Effector CD8-positive, alpha-beta T cell (primary cell): ENCODE results near the gene SENP8.
"Not testable (repeated sequence)": the region's sequence is repeated elsewhere in the genome, so short reads cannot be mapped to it uniquely, and the experiment has no call there.

ENCODE experiments used
- DNase-seq: peaks from one replicate; lab custom pipeline; 2025; lab: John Stamatoyannopoulos, UW
- total RNA-seq, 4 experiments: gene quantifications; one replicate each; lab custom pipeline; 2026; lab: John Stamatoyannopoulos, UW

SENP8 gene
- 0.44 to 2.2 (median 1.6) reads per million in 4 experiments for total RNA-seq

DNA sequence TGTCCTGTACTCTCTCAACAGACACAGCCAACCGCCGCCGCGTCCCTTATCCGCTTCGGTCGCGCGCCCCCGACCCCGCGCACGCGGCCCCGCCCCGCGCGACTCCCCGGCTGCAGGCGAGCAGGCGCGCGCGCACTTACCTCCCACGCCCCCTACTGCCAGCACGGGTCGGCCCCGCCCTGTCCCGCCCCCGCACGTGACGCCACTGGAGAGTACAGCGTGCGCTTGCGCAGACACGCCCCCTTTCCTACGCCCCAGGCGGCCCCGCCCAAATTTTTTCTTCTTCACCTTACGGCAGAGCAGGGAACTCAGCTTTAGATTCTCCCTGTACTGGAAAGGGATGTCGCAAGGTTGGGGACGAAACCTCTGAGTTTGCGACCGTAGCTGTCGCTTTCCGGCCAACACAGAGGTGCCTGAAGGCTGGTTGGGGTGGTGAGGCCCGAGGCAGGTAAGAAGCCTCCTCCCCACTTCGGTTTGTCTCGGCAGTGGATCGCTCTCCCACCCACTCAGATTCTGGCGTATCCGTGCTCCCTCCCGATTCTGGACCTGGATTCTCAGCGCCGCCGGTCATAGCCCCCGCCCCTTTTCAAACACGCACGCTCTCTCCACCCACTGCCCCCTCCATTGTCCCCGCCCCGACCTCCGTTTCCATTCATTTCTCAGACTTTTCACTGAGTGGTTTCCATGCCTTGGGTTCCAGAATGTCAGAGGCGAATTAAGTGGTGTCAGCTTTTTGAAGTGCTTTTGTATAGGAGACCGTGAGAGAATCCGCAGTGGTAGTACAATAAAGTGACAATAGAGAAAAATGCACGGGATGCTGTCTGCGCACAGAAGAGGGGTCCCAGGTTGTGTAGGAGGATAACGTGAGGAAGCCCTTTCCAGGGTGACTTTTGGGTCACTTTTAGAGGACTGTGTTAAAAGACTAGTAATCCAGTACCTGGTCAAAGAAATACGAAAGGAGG, at the start of gene SENP8, which contains the start of gene MYO9A:
Gene SENP8 (plus strand): TSS at position 387 of the 962 bp plus-strand sequence. CDS start 21,221 bp downstream, outside the sequence.
Gene MYO9A (minus strand): TSS at position 134 of the 962 bp plus-strand sequence. CDS start 71,587 bp downstream, outside the sequence.
- peak; percentile 98 for DNase-seq

DNA sequence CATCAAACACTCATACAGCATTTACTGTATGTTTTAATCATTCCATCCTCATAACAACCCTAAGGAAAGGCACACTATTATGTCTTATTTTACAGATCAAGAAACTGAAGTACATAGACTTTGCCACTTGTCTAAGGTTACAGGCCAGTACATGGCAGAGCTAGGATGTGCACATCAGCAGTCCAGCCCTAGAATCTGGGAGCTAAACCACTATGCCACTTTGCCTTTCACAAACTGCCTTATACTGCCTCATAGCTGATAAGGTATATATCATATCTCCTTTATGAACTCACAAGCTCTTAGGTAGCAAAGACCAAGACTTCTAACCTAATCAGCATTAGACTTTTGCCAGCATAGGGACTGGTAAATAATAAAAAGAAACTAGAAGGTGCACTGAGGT, 49.3 kb upstream of the SENP8 start:
- DNase-seq, result no peak

DNA sequence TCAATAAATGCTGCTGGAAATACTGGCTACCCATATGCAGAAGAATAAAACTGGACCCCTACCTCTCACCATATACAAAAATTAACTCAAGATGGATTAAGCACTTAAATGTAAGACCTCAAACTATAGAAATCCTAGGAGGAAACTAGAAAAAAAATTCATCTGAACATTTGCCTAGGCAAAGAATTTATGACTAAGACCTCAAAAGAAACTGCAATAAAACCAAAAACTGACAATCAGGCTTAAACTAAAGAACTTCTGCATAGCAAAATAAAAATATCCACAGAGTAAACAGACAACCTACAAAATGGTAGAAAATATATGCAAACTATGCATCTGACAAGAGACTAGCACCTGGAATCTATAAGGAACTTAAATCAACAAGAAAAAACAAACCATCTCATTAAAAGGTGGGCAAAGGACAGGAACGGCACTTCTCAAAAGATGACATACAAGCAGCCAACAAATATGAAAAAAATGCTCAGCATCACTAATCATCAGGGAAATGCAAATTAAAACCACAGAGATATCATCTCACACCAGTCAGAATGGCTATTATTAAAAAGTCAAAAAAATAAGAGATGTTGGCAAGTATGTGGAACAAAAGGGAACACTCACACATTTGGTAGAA, 47.3 kb upstream of the SENP8 start:
- no peak for DNase-seq

DNA sequence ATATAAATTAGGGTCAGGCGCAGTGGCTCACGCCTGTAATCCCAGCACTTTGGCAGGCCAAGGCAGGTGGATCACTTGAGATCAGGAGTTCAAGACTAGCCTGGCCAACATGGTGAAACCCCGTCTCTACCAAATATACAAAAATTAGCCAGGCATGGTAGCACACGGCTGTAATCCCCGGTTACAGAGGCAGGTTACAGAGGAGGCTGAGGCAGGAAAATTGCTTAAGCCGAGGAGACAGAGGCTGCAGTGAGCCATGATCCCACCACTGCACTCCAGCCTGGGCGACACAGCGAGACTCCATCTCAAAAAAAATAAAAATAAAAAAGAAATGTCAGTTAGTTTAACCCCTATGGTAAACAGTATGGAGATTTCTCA, 46.8 kb upstream of the SENP8 start:
- not testable (repeated sequence) for DNase-seq

DNA sequence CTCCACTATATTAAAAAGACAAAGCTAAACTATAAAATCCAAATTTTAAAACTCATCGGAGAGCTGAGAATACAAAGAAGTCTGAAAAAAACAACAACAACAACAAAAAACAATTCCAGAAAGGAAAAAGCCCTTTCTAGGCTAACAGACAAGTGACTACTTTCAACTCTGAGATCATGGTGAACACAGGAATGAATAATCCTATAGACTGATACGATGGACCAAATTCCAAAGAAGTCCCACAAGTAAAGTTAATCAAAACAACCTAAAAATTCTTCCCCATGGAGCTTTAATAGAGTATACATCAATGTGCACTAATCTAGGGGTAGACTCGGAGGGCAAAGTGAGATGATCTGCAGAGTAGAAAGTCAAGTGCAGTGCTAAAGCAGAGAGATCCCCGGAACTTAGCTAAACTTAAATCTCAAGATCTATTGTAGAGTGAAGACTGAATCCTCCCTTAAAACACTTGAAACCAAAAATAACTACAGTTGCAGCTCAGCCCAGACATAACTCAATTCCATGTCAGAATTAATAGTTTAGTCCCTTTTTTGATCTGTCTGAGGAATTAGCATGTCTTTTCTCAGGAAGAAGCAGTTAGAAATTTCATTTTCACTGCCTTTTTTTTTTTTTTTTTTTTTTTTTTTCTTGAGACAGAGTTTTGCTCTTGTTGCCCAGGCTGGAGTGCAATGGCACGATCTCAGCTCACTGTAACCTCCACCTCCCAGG, 43.7 kb upstream of the SENP8 start:
- DNase-seq, result no peak

DNA sequence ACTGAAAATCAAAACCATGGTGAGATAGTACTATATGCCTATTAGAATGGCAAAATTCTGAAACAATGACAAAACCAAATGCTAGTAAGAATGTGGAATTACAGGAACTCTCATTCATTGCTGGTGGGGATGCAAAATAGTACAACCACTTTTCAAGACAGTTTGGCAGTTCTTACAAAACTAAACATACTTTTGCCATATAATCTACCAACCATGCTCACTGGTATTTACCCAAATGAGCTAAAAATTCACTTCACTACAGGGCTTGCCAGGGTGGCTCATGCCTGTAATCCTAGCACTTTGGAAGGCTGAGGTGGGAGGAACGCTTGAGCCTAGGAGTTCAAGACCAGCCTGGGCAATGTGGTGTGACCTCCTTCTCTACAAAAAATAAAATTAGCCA, 40.3 kb upstream of the SENP8 start:
- DNase-seq, result no peak

DNA sequence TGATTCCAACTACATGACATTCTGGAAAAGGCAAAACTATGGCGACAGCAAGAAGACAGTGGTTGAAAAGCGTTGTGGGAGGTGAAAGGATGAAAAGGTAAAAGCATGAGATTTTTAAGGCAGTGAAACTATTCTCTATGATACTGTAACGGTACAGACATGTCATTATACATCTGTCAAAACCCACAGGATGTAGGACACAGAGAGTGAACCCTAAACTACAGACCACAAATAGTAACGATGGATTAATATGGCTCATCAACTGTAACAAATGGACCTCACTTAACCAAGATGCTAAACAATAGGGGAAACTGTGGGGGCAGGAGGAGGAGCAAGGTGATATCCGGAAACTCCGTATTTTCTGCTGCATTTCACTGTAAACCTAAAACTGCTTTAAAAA, 39.3 kb upstream of the SENP8 start:
- no peak for DNase-seq

DNA sequence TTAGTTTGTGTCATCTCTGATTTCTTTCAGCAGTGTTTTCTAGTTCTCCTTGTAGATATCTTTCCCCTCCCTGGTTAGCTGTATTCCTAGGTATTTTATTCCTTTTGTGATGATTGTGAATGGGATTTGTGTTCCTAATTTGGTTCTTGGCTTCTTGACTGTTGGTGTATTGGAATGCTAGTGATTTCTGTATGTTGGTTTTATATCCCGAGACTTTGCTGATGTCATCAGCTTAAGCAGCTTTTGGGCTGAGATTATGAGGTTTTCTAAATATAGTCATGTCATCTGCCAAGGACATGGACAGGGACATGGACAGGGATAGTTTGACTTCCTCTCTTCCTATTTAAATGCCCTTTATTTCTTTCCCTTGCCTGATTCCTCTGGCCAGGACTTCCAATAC, 36.0 kb upstream of the SENP8 start:
- DNase-seq, result no peak

DNA sequence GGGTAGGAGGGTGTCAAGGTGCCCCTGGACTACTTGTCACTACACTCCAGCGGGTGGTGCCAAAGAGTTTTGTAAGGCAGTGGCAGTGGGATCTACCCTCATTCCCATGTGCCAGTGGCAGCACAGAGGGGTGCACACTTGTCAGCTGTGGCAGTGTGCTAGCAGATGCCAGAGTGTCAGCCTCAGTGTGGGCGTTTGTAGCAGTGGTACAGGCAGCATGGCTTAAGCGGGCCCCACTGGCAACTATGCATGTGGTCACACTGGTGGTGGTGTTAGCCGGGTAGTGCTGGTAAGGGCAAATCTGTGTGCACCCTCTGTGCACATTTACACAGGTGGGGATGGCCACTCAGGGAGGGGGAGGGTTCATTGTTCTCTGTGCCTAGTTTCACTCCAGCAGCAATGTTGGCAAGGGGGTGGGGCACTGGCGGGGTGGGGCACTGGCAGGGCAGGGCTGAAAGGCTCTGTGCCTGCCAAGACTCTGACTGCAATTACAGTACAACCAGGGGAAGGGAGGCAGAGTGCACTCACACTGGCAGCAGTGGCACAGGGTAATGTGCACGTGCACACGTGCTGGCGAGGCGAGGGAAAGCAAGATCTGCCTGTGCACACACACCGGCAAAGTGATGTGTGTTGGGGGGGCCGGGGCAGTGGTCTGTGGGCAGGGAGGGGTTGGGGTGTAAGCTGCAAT, 32.0 kb upstream of the SENP8 start:
- no peak for DNase-seq

DNA sequence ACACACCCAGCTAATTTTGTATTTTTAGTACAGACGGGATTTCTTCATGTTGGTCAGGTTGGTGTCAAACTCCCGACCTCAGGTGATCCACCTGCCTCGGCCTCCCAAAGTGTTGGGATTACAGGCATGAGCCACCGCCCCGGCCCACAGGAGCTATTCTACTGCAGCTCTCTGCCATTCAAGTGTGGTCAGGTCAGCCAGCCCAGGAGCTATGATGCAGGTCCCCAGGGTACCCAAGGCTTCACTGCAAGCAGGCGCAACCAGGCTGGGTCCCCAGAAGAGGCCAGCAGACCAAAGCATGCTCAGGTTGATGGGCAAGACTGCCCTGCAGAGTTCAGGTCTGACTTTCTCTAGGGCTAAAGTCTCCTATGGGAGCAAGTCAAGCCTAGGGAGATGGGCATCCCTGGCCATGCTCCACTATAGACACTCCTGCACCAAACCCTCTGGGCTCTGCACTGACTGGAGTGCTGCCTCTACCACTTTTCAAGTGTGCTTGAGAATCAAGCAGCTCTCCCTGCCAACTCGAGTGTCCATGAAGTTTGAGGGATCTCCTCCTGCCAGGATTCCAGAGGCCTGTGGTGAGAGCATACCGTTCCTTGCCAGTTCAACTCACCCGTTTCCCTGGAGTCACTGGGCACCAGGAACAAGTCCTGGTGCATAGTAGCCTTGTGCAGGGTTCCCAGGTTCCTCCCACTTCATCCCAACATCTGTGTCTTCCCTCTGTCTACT, 31.1 kb upstream of the SENP8 start:
- DNase-seq, result no peak

DNA sequence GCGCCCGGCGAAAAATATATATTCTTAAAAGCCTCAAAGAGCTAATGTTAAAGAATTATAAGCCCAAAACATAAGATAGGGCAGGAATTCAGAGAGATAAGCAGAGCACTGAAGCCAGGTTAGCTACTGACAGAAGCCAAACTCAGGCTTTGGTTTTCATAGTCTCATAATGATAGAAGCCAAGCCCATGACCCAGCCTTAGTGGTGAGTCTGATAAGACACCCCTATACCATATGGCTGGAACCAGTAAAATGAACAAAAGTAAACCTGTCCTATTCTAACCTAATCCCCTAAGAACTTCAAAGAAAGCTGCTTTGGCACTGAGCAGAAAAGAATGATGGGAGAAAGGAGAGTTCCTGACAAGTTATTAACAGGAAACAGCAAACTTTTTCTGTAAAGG, 26.2 kb upstream of the SENP8 start:
- no peak for DNase-seq

DNA sequence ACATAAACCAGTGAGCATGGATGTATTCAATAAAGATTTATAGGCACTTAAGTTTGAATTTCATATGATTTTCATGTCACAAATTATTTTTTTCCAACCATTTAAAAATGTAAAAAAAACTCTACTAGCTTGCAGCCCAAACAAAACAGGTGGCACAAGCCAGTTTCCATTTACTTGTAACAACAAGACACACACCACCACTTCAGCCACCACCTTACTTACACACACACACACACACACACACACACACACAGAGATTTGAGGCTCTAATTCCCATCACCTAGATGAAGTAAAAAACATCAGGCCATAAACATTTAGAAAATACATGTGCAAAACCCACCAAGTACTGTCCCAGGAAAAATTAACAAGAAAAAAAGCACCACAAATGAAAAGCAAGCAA, 25.5 kb upstream of the SENP8 start:
- DNase-seq, result no peak

DNA sequence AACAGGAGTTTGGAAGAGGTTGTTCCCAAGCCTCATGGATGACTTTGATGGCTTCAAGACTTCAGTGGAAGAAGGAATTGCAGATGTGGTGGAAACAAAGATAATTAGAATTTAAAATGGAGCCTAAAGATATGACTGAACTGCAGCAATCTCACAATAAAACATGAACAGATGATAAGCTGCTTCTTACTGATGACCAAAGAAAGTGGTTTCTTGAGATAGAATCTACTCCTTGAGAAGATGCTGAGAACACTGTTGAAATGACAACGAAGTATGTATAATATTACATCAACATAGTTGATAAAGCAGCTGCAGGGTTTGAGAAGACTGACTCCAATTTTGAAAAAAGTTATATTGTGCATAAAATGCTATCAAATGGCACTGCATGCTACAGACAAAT, 21.4 kb upstream of the SENP8 start:
- DNase-seq, result no peak

DNA sequence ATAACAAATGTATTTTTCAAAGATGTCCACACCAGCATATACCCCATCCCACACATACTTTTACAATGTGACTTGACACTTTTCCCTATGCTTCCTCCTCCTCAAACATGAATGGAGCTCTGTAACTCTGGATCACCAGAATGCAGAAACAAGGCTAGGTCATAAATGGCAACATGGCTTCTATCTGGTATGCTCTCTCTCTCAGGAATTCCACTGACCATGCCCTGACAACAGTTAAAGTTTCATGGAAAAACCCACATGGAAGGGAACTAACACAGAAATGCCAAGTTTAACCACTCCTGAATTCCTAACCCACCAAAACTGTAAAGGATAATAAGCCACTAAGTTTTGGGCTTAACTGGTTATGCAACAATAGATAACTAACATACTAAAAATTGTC, 20.2 kb upstream of the SENP8 start:
- DNase-seq, result no peak

DNA sequence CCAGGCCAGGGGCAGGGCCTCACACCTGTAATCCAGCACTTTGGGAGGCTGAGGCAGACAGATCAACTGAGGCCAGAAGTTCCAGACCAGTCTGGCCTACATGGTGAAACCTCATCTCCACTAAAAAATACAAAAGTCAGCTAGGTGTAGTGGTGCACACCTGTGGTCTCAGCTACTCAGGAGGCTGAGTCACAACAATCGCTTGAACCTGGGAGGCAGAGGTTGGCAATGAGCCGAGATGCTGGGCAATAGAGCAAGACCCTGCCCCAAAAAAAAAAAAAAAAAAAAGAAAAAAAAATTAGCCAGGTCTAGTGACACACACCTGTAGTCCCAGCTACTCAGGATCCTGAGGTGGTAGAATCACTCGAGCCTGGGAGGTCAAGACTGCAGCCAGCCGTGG, 19.0 kb upstream of the SENP8 start:
- no peak for DNase-seq

DNA sequence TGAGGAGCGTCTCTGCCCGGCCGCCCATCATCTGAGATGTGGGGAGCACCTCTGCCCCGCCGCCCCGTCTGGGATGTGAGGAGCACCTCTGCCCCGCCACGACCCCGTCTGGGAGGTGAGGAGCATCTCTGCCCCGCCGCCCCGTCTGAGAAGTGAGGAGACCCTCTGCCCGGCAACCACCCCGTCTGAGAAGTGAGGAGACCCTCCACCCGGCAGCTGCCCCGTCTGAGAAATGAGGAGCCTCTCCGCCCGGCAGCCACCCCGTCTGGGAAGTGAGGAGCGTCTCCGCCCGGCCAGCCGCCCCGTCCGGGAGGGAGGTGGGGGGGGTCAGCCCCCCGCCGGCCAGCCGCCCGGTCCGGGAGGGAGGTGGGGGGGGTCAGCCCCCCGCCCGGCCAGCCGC, 17.7 kb upstream of the SENP8 start:
- DNase-seq, result not testable (repeated sequence)

DNA sequence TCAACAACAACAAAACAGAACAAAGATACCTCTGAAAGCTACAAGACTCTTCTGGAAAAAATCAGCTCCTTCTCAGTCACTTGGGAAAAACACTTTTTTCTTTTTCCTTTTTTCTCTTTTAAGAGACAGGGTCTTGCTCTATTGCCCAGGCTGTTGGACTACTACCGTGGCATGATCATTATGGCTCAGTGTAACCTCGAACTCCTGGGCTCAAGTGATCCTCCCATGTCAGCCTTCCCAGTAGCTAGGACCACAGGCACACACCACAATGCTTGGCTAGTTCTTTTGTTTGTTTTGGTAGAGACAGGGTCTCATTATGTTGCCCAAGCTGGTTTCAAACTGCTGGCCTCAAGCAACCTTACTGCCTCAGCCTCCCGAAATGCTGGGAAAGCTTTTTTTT, 13.1 kb upstream of the SENP8 start:
- no peak for DNase-seq

DNA sequence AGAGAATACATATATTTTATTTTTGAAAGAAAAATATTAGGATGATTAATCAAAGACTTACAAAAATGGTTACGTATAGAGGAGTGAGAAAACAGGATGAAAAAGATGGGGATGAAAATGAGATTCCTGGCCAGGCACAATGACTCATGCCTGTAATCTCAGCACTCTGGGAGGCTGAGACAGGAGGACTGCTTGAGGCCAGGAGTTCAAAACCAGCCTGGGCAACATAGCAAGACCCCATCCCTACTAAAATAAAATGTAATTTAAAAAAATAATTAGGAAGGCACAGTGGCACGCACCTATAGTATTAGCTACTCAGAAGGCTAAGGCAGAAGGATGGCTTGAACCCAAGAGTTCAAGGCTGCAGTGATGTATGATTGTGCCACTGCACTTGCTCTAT, 12.1 kb upstream of the SENP8 start:
- DNase-seq, result no peak

DNA sequence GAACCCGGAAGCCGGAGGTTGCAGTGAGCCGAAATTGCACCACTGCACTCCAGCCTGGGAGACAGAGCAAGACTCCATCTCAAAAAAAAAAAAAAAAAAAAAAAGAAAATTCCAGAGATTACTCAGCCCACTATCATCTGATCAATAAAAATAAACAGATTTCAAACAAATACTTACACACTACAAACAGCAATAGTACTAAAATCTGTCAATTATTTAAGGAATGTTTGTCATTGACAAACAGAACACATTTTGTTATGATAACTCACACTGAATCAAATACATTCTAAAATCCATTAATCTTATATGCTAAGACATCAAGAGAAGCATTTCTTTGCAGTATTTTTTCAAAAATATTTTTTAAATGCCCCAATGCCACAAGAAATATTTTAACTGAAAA, 7.8 kb upstream of the SENP8 start:
- no peak for DNase-seq

DNA sequence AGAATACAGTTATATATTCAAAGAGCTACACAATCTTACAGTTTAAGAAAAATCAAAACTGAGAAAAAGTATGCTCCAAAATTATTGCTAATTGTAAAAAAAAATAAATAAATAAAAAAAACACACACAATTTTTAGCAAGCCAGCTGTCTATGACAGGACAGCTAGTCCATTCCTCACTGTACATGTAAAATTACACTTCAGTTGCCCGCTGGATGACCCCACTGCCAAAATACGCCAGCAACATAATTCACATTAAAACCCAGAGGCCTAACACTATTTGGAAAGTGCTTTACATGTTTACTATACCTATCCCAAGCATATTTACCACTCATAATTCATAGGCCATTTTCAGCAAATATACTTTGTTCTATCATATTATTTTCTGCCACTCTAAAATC, 6.1 kb upstream of the SENP8 start:
- no peak for DNase-seq

DNA sequence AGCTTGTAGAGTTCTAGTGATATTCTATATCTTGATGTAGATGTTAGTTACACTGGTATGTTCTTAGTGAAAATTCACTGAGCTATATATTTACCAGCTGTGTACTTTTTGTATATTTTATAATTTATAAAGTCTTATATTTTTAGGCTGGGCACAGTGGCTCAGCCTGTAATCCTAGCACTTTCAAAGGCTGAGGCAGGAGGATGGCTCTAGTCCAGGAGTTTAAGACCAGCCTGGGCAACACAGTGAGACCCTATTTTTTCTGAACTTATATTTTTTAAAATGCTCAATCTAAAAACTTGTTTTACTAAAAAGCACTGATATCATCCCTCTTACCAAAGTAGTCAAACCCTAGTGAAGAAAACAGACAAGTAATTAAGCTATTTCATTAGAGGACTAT, 5.4 kb upstream of the SENP8 start:
- no peak for DNase-seq
